IPS DF 19.7 (cell line): Measurements from ENCODE around the gene XXYLT1.

Experiments
- DNase-seq: peaks from one replicate; pipeline ENCODE4 v3.0.0-alpha.2; 2013; ENCODE audit warnings: low read depth, low spot score

Gene XXYLT1

GRCh38 chr3:195186041-195186709 lies 84.8 kb downstream of the XXYLT1 start:
- DNase-seq: no peak

- DNase-seq: no peak
Measured at GRCh38 chr3:195185583-195185982, 85.4 kb downstream of the XXYLT1 start.

DNA sequence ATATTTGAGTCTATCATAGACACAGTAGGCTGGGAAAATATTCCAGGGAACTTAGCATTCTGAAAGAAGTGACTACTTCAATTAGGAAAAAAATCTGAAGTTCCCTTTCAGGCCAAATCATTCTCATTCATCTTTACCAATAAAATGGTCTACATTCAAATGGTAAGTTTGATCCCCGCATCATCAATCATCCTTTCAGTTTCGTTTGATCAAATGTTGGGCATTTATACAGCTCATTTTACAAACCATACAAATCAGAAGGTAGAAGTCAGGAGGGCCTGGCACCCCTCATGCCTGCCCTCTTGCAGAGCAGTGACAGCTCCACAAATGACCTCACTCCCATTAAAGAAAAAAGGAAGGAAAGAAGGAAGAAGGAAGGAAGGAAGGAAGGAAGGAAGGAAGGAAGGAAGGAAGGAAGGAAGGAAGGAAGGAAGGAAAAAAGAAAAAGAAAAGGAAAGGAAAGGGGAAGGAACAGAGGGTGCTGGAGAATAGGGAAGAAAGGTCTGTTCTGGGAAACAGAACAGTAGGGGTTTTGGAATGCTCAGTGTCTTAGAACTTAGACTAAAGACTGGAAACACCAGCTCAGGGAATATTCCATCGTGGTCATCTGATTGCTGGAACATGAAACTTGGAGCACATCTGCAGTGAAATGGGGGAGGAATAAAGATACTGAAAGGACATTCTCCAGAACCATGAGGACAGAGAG lies 86.1 kb downstream of the XXYLT1 start:
- no peak for DNase-seq

GRCh38 chr3:195183071-195183776 lies 87.7 kb downstream of the XXYLT1 start:
- DNase-seq: no peak

- no peak for DNase-seq
Measured at GRCh38 chr3:195182470-195182795, 88.5 kb downstream of the XXYLT1 start.

DNA sequence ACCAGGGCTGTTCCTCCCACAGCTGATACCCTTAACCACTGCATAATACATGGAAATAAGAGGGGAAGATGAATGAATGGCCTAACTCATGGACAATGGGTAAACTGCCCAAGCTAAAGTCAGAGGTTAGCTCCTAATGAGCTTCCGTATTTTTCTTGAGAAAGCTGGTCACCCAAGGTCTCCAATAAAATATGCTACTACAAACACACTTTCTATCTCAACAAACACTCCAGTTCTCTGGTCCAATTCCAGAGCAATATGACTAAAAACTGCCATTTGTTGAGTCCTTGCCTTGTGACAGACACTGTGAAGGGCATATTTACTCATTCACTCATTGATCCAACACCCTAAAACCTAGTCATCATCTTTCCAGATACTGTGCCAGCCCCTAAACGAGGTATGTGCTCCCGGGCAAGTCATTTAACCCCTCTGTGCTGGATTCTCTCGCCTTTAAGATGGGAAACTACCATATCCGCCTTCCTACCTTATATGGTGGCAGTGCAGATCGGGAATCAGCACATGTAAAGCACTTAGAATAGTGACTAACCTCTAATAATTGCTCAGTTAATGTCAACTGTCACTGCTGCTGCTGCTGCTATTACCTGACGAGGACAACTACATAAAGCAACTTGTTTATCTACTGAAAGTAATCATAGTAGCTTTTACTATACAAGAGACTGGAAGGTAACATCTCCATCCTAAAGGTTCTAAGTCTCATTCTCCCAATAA lies 89.1 kb downstream of the XXYLT1 start:
- no peak for DNase-seq

- no peak for DNase-seq
Measured at GRCh38 chr3:195181113-195181498, 89.9 kb downstream of the XXYLT1 start.

GRCh38 chr3:195180490-195181112 lies 90.4 kb downstream of the XXYLT1 start:
- DNase-seq: no peak

DNA sequence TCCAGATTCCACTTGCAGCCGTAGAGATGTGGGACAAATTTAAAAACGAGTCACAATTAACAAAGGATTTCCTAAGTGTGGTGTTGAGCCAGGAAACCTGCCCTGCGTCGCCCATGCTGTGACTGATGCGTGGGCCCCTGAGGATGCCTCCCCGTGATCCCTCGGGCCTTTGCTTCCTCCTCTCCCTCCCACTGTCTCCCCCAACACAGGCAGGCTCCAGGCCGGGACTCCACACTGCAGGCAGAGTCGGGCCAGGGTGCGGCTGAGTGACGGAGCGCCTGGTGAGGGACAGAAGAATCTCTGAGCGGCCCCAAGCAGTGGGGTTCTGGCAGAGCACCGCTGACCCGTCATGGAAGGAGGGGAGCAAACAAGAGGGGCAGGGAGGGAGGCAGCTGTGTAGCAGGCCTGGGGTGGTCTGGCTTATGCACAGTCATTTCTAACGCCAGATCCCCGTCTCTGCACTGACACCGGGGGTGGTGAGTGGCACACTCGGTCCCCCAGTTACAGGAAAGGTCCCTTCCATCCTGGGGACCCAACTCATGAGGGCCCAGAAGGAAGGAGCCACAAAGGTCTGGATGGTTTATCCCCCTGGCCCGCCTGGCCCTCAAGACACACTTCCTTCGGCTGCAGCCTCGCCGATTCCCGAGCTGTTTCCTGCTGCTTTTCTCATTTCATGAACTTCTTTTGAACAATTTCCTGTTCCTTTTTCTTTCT lies 91.0 kb downstream of the XXYLT1 start:
- DNase-seq: no peak

DNA sequence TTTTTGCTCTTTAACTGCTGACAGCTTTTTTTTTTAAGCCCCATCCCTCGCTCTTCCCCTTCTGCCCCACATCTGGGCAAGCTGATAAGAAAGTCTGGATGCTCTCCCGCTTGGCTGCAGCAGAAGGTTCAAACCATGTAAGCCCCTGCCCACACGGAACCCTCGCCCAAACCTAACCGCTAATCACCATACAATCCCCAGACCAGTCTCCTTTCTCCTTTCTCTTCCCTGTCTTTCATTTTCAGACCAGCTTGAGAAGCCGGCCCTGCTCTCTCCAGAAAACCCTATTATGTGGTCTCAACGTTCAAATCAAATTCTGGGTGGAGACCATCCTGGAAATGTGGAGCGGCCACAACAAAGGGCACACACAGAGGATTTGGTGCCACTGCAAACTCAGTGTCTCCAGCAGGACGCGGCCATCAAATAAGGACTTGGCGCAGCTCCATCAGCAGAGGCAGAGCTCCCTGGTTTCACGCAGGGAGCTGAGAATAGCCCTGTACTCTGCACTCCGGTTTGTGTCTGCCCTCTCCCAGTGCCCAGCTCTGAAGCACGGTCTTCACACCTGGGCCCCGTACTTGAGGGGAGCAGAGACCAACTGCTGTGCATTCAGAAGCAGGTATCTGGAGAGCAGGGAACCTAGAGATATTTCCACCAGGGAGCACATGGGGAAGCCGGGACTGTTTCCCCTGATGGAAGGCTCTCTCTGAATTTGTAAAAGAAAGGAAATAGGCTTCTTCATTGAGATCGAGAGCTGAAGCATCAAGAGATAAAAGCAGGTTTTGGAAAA lies 92.6 kb downstream of the XXYLT1 start:
- DNase-seq: no peak

- no peak for DNase-seq
Measured at GRCh38 chr3:195177422-195178123, 93.4 kb downstream of the XXYLT1 start.

DNA sequence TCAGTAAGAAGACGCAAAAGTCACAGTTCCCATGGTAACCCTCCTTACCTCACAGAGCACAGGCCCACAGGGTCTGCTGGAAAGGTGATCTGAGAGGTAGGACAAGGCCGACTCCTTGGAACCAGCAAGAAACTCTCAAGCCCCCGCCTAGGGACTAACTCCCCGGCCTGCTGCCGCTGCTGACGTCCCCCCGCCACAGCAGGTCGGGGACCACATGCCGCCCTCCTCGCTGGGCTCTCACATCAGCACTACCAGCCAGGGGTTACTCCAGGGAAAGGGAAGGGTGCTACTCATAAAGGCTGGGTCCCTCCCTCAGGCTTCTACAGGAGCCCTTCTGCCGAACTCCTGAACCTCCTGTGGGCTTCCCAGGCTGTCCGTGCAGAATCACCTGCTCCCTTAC lies 94.2 kb downstream of the XXYLT1 start:
- no peak for DNase-seq

DNA sequence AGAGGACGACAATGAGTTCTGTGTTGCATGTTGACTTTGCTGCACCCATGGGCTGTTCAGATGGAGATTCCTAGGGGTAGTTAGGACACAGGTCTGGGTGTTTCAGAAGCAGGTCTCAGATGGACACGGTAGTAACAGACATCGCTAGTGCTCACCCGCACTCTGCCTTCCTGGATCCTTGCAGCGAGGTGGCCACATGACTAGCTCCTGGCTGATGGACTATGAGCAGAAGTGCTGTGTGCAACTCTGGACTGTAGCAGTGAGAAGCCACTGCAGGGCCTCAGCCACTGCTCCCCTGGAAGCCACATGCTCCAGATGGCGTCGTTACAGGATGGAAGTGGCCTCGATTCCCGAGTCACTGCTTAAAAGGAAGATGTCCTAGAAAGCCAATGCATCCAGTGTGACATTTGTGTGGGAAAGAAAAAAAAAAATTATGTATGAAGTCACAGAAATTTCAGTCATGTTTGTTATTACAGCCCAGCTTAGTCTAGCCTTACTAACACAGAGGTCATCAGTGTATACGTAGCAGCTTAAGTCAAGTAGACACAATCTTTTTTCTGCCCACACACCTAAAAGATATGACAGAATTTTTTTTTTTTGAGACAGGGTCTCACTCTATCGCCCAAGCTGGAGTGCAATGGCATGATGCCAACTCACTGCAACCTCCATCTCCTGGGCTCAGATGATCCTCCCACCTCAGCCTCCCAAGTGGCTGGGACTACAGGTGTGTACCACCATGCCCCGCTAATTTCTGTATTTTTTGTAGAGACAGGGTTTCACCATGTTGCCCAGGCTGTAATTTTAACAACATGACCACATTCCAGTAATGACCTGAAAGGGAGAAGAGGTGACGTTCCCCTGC lies 95.3 kb downstream of the XXYLT1 start:
- no peak for DNase-seq

DNA sequence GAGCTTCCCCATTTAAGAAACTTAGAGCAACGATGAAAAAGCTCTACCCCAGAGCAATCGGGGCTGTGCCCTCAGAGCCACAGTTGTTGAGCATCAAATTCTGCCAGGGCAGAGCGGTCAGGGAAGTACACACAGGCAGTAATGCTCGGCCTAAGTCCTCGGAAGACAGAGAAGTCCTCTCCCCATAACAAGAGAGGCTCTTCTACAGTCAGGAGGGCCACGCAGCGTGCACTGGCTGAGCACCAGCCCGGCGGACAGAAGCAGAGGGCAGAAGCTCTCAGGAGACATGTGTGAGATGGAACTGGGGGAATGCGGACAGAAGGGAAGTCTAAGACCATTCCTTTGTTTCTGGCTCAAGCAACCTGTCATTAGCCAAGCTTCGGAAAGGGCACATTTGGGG lies 95.9 kb downstream of the XXYLT1 start:
- no peak for DNase-seq

DNA sequence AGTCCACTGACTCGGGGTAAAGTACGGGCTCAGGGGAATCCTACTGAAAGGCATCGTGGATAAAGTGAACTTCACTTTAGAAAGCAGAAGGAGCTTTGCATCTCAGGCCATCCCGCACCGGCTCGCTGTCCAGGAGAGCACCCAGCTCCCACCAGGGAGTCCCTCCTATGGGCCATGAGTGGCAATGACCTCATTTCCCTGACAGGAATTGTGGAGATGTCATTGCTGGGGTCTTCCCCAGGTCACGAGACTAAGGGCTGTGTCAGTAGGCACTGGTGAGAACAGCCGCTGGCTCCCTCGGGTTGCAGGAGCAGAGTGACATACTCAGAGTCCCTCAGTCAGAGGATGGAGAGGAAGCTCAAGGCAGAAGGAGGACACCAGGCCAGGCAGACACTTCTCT lies 97.3 kb downstream of the XXYLT1 start:
- DNase-seq: no peak

- DNase-seq: no peak
Measured at GRCh38 chr3:195172896-195173295, 98.1 kb downstream of the XXYLT1 start.

GRCh38 chr3:195172039-195172684 lies 98.8 kb downstream of the XXYLT1 start:
- no peak for DNase-seq
